AG09319 (cell line): Measurements from ENCODE around the gene NFIB.

Experiments used
- DNase-seq: peaks from one replicate; pipeline ENCODE4 v3.0.0-alpha.2; 2010; ENCODE audit warnings: low read depth; ENCODE audit errors: extremely low read depth
- TF ChIP-seq, protein P1 (sequence below): IDR thresholded peaks from 2 replicates; pipeline ENCODE4 v1.5.1; 2011; ENCODE audit warnings: low read depth, mild to moderate bottlenecking, inconsistent platforms, low read length, moderate library complexity

The NFIB gene

DNA sequence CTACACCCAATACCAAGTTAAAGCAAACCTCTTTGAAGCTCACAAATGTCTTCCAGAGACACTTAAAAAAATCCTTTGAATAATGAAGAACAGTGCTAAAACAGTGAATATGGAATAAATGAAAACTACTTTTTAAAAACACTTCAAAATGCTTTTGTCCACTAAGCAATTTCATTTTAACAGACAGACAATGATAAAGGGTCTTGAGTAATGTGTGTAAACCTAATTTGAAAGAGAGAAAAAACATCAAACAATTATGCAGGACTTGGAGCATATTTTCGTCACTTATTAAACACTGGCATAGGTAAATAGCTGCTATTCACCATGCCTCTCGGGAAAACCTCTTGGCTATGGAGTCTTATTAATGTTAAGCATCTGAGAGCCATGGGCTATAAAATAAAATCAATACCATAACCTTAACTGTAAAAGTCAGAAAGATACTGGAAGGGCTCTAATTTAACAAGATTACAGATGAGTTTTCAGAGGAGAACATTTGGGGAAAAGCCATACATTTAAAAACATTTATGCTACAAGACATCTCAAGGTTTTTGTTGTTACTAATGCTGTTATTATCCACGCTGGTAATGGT lies 177.8 kb downstream of the NFIB start:
- TF ChIP-seq, protein P1, sequence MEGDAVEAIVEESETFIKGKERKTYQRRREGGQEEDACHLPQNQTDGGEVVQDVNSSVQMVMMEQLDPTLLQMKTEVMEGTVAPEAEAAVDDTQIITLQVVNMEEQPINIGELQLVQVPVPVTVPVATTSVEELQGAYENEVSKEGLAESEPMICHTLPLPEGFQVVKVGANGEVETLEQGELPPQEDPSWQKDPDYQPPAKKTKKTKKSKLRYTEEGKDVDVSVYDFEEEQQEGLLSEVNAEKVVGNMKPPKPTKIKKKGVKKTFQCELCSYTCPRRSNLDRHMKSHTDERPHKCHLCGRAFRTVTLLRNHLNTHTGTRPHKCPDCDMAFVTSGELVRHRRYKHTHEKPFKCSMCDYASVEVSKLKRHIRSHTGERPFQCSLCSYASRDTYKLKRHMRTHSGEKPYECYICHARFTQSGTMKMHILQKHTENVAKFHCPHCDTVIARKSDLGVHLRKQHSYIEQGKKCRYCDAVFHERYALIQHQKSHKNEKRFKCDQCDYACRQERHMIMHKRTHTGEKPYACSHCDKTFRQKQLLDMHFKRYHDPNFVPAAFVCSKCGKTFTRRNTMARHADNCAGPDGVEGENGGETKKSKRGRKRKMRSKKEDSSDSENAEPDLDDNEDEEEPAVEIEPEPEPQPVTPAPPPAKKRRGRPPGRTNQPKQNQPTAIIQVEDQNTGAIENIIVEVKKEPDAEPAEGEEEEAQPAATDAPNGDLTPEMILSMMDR, result no peak
- no peak for DNase-seq

DNA sequence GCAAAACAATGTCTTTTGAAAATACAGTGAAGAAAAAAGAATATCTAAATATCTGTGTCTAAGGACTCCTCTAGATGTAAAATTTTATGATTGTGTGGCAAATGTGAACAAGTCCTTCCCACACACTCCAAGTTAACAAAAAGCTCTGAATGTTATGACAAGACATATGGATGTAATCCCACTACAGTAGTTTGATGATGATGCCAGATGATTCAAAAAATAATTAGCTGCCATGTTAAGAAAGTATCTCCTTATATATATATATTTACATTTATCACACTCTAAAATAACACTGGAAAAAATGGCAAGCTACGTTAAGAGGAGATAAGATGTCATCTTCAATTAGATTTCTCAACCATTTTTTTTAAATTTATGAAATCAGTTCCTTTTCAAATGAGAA lies 178.5 kb downstream of the NFIB start:
- no peak for DNase-seq
- TF ChIP-seq, protein P1, result no peak

DNA sequence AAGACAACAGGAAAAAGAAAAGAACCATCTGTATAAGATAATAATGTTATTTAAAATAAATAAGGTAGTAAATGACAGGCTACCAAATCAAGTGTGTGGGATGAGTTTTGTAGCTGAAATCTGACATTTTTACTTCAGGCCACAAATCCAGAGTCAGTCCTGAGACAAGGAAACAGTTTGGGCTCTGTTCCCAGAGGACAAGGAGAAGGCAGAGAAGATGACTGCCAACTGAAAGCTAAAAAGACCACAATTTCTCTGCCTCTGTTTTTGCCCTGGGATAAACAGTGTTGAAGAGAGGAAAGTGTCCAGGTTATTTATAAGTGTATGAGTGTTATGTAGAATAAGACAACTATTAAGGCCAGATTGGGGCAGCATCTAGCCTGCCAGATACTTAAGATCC lies 180.5 kb downstream of the NFIB start:
- DNase-seq, result no peak
- TF ChIP-seq, protein P1, result no peak

DNA sequence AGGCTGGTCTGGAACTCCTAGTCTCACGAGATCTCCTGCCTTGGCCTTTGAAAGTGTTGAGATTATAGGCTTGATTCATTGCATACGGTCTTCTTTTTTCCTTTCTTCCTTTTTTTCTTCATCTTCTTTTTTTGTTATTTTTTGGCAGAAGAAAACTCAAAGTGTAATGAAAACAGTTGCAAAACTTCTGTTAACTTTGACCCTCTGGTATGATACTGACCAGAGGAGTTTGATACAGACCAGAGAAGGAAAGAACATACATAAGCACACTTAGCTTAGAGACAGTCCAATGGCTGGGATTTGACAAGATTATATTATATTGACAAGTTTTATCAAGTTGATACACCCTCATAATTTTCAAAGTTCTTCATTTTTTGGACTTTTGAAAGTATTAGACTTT lies 181.2 kb downstream of the NFIB start:
- TF ChIP-seq, protein P1, result no peak
- DNase-seq, result no peak

DNA sequence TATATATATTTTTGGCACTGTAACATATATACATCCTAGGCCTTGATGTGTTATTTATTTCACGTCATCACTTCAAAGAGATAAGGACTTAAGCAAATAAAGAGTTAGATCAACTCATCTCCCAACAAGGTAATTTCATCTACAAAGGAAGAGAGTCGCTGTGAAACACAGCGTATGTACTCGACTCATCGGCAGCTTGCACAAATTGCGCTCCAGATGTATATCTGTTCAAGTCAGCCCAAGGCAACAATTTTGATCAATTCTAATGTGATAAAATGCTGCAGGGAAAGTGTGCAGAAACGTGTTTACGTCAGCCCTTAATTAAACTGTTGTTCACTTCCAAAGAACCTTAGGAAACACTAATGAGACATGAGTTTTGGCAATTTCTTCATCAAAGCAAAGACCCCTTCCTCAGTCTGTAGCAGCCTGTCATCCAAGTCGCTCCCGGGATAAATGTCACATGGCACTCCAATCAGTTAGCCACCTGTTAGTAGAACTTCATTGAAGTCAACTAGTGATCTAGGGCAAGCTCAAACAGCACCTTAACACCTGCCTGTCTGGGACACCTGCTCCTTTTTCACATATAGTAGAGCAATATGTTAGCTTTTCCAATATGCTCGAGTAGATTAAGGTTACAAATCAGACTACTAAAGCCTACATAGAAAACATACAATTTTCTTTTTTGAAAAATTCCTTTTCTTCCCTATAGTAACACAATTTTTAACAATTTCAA lies 182.4 kb downstream of the NFIB start:
- TF ChIP-seq, protein P1, result no peak
- no peak for DNase-seq

DNA sequence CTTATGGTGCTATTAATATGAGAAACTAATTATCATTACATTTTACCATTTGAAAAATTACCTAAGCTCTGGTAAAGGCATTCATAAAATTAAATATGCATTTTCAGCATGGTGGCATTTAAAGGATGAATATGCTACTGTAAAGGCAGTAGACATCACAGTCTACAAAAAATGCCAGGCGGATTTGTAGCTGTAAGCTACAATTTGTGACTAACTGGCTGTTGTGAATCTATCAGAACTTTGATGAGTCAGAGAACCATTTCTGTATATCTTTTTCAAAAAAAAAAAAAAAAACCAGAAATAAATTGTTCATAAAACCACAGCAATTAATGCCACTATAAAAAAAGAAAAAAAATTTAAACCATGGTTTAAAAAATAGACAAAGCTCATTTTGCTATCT lies 186.3 kb downstream of the NFIB start:
- TF ChIP-seq, protein P1, result no peak
- DNase-seq, result no peak

DNA sequence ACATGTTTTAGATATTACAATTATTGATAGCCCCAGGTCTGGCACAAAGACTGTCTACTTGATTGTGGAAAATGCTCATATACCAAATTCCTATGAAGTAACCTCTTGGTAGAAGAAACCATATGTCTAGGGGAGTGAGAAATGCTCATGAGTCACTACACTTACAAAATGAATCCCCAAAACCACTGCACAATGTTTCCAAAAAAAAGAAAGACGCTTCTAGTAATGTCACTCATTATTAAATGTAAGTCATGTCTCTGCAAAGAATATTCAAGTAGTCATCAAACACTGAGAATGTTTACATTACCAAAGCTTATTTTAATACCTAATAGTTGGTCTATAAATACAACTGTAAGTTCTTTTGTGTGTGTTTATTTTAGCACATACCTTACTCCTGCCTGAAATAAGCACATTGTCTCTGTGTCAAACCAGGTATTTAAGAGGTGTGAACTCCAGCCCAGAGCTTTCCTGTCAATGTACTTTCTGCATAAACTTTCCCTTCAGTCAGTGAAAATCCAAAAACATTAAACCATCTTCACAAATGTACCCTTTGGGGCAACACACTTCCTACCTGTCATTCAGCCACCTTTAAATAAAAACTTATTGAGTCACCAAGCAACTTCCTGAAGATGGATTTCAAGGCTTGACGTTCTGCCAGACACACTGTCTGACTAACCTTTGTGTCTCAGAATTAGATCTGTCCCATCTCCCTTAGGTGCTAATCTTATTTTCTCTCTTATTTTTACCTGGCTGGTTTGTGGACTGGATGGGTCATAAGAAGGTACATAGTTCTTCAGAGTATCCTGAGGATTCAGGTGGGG lies 194.0 kb downstream of the NFIB start:
- TF ChIP-seq, protein P1, result no peak
- DNase-seq, result peak; percentile 15
